Umbilical cord (tissue), 2 donors: ENCODE data around the gene NCAM1. TPM values are rescaled to one million over a fixed set of nuclear protein-coding genes. Genes with fewer than 3 reads are reported as not detected.

Source experiments
- DNase-seq: peaks from one replicate; pipeline ENCODE4 v3.0.0-alpha.2; 2015; ENCODE audit warnings: low spot score
- total RNA-seq: library from RNA; depleted of rRNA; stranded (reverse); fragments of >200 nt; gene quantifications from one replicate; pipeline ENCODE4 v1.2.3, GENCODE V29; 2014; ENCODE audit warnings: low replicate concordance; ENCODE audit not compliant: insufficient read depth

The NCAM1 gene
- total RNA-seq, 1 donor from 2014 or later: 3.4 TPM

GRCh38 chr11:113131036-113131775 lies 170.0 kb downstream of the NCAM1 start:
- no peak for DNase-seq

- no peak for DNase-seq
Observed at GRCh38 chr11:113133071-113133470, 171.9 kb downstream of the NCAM1 start.

GRCh38 chr11:113134626-113135025 lies 173.4 kb downstream of the NCAM1 start:
- DNase-seq: no peak

- no peak for DNase-seq
Observed at GRCh38 chr11:113137713-113138529, 176.7 kb downstream of the NCAM1 start.

GRCh38 chr11:113138731-113139130 lies 177.5 kb downstream of the NCAM1 start:
- DNase-seq: no peak

- no peak for DNase-seq
Observed at GRCh38 chr11:113141010-113141409, 179.8 kb downstream of the NCAM1 start.

GRCh38 chr11:113142508-113142907 lies 181.3 kb downstream of the NCAM1 start:
- no peak for DNase-seq

GRCh38 chr11:113147249-113147648 lies 186.0 kb downstream of the NCAM1 start:
- no peak for DNase-seq

- DNase-seq: no peak
Observed at GRCh38 chr11:113148076-113148475, 186.9 kb downstream of the NCAM1 start.

- DNase-seq: no peak
Observed at GRCh38 chr11:113148652-113149051, 187.4 kb downstream of the NCAM1 start.

GRCh38 chr11:113151521-113151920 lies 190.3 kb downstream of the NCAM1 start:
- peak; percentile 93 for DNase-seq

- DNase-seq: no peak
Observed at GRCh38 chr11:113152500-113152899, 191.3 kb downstream of the NCAM1 start.

GRCh38 chr11:113153847-113154246 lies 192.6 kb downstream of the NCAM1 start:
- peak; percentile 28 for DNase-seq

GRCh38 chr11:113159988-113160807 lies 199.0 kb downstream of the NCAM1 start:
- peak; percentile 91 for DNase-seq

- DNase-seq: peak; percentile 83
Observed at GRCh38 chr11:113160808-113161124, 199.5 kb downstream of the NCAM1 start.

- no peak for DNase-seq
Observed at GRCh38 chr11:113161711-113162591, 200.7 kb downstream of the NCAM1 start.

- DNase-seq: no peak
Observed at GRCh38 chr11:113162592-113162962, 201.4 kb downstream of the NCAM1 start.

- no peak for DNase-seq
Observed at GRCh38 chr11:113163291-113164030, 202.2 kb downstream of the NCAM1 start.

- no peak for DNase-seq
Observed at GRCh38 chr11:113166280-113166679, 205.1 kb downstream of the NCAM1 start.

- DNase-seq: no peak
Observed at GRCh38 chr11:113167599-113167998, 206.4 kb downstream of the NCAM1 start.
